Endothelial cell of umbilical vein (primary cell): ENCODE data around the gene CYP2D6.

ENCODE experiments used
- CTCF ChIP-seq, 2 donors: IDR thresholded peaks; 1 replicate in 1 of 2; 2 replicates in 1 of 2; pipeline ENCODE4 v1.5.1; 2011; ENCODE audit warnings: low read length in 2 of 2, mild to moderate bottlenecking in 2 of 2, moderate library complexity in 2 of 2, control low read depth in 1 of 2, inconsistent platforms in 1 of 2, low read depth in 1 of 2; ENCODE audit not compliant: insufficient read depth in 1 of 2; ENCODE audit errors: extremely low read depth in 1 of 2
- EZH2 ChIP-seq: IDR thresholded peaks from 2 replicates; pipeline ENCODE4 v1.6.1; 2012; ENCODE audit warnings: borderline replicate concordance, low read depth, mild to moderate bottlenecking, moderate library complexity, low read length, inconsistent platforms; ENCODE audit not compliant: severe bottlenecking
- POLR2A ChIP-seq: IDR thresholded peaks from 2 replicates; pipeline ENCODE4 v1.6.1; 2012; ENCODE audit warnings: low read depth, mild to moderate bottlenecking, control low read depth, low read length

- TF ChIP-seq CTCF (IDR thresholded peaks at IDR 0.05; ENCODE audit: extremely low read depth in 1 of 2, insufficient read depth in 1 of 2, low read depth in 1 of 2, low read length in 2 of 2) (no peak), EZH2 (no peak), POLR2A (no peak)
Measured at GRCh38 chr22:42164901-42165300, 34.3 kb upstream of the CYP2D6 start.
